K562 (cell line): ENCODE data around the gene ARHGEF1. TPM values are rescaled to one million over a fixed set of nuclear protein-coding genes. Genes with fewer than 3 reads are reported as not detected.

Experiments used
- CAMTA2 ChIP-seq: fragments of 250-450 bp; sonication (Bioruptor Pico); conservative IDR thresholded peaks from 2 replicates; pipeline ENCODE4 v1.5.1; 2022
- DMBX1 ChIP-seq: fragments of 250-450 bp; sonication (Bioruptor Pico); IDR thresholded peaks from 2 replicates; pipeline ENCODE4 v1.8.0; 2022; ENCODE audit warnings: inconsistent platforms, mild to moderate bottlenecking, moderate library complexity, borderline replicate concordance
- HNRNPH1 ChIP-seq: fragments of 200-400 bp; formaldehyde crosslinking; optimal IDR thresholded peaks from 2 replicates; pipeline ENCODE3; 2017; ENCODE audit warnings: low read depth, mild to moderate bottlenecking, low read length, moderate library complexity
- HOMEZ ChIP-seq: fragments of 250-450 bp; sonication (Bioruptor Pico); IDR thresholded peaks from 2 replicates; pipeline ENCODE4 v1.4.0; 2020; ENCODE audit warnings: mild to moderate bottlenecking, moderate library complexity
- MTA3 ChIP-seq: fragments of 450-650 bp; formaldehyde crosslinking; IDR thresholded peaks from 2 replicates; pipeline ENCODE4 v1.6.1; 2017; ENCODE audit warnings: mild to moderate bottlenecking, borderline replicate concordance
- NCOR1 ChIP-seq: fragments of 450-650 bp; IDR thresholded peaks from 2 replicates; pipeline ENCODE4 v1.6.1; 2016; ENCODE audit warnings: mild to moderate bottlenecking, moderate library complexity
- NFE2 ChIP-seq: IDR thresholded peaks from 2 replicates; pipeline ENCODE4 v1.6.1; 2014; ENCODE audit warnings: antibody characterized with exemption, low read depth
- POLR2B ChIP-seq: fragments of 450-650 bp; IDR thresholded peaks from 2 replicates; pipeline ENCODE4 v1.6.1; 2018; ENCODE audit warnings: low read depth; ENCODE audit not compliant: partially characterized antibody
- POLR2H ChIP-seq: IDR thresholded peaks from 2 replicates; pipeline ENCODE4 v1.6.1; 2016; ENCODE audit warnings: missing genetic modification characterization, low read depth, mild to moderate bottlenecking, control low read depth, missing compliant biosample characterization, moderate library complexity
- RBFOX2 ChIP-seq: fragments of 200-400 bp; formaldehyde crosslinking; IDR thresholded peaks from 2 replicates; pipeline ENCODE4 v1.6.1; 2017; ENCODE audit warnings: low read depth, mild to moderate bottlenecking, low read length, moderate library complexity
- TRIM24 ChIP-seq, 2 experiments: fragments of 450-650 bp; IDR thresholded peaks; 2 replicates each; pipeline ENCODE4 v1.6.1; 2016
- WHSC1 ChIP-seq: IDR thresholded peaks from one replicate; pipeline ENCODE4 v1.6.1; 2012; ENCODE audit warnings: low read length, control low read depth, inconsistent platforms
- XRCC5 ChIP-seq: fragments of 200-400 bp; formaldehyde crosslinking; IDR thresholded peaks from 2 replicates; pipeline ENCODE4 v1.6.1; 2017; ENCODE audit warnings: low read depth, mild to moderate bottlenecking, low read length
- ZBTB2 ChIP-seq: fragments of 450-650 bp; IDR thresholded peaks from 2 replicates; pipeline ENCODE4 v1.6.1; 2016; ENCODE audit warnings: antibody characterized with exemption
- ZNF639 ChIP-seq, 2 experiments: fragments of 200-800 bp in 1 of 2; sonication (Bioruptor generic) in 1 of 2; sonication (generic) in 1 of 2; formaldehyde crosslinking in 1 of 2; IDR thresholded peaks in 1 of 2; conservative IDR thresholded peaks in 1 of 2; 2 replicates each; pipeline versions ENCODE4 v1.5.0 to v1.6.1; 2016 to 2020; ENCODE audit warnings: missing compliant biosample characterization in 1 of 2, missing genetic modification characterization in 1 of 2, missing genetic modification reagents in 1 of 2
- ZSCAN29 ChIP-seq: fragments of 450-650 bp; IDR thresholded peaks from 2 replicates; pipeline ENCODE4 v1.6.1; 2017
- polyA plus RNA-seq, 8 experiments: library from polyadenylated mRNA; depleted of rRNA in 4 of 8; stranded (reverse) in 5 of 8; unstranded in 3 of 8; fragments of >200 nt; fragmentation: Nextera tagmentation in 2 of 8; fragmentation: Illumina TruSeq in 1 of 8; extraction: Ambion mirVana in 2 of 8; extraction: Trizol in 1 of 8; gene quantifications; 2 replicates each; pipeline versions ENCODE4 v1.2.1 to v1.2.3, GENCODE V29; 2011 to 2014; ENCODE audit warnings: inconsistent platforms in 1 of 8, missing spikeins in 1 of 8
- total RNA-seq, 7 experiments: library from RNA; depleted of rRNA in 6 of 7; stranded (reverse); fragments of >200 nt in 6 of 7; fragmentation: Illumina TruSeq in 2 of 7; extraction: Trizol in 2 of 7; gene quantifications; 2 replicates each; pipeline versions ENCODE4 v1.2.1 to v1.2.3, GENCODE V29; 2011 to 2021; ENCODE audit warnings: low replicate concordance in 1 of 7
- TF ChIP-seq, protein P1 (sequence below), 2 experiments: IDR thresholded peaks in 1 of 2; conservative IDR thresholded peaks in 1 of 2; 2 replicates each; pipeline ENCODE4 v1.6.1; 2016; ENCODE audit warnings: low read depth in 2 of 2, mild to moderate bottlenecking in 1 of 2, missing compliant biosample characterization in 1 of 2, missing genetic modification characterization in 1 of 2, moderate library complexity in 1 of 2

ARHGEF1 gene
- total and polyA plus RNA-seq, 9 of the 15 experiments (the other 6 are each of a cell fraction or from before 2014, with no cell fraction given): 1.9 to 149 (median 29.8) TPM

- TF ChIP-seq DMBX1 (CRISPR knock-in tag) (peak; percentile 53; the same call in 1 of the 2 replicates), ZNF639 (CRISPR knock-in tag; conservative IDR thresholded peaks at IDR 0.05 in 1 of 2, IDR thresholded peaks at IDR 0.05 in 1 of 2) (peak in 1 of 2 experiments; percentile 96; a peak in 2 of 4 replicates), POLR2H (tag) (peak; percentile 60), TRIM24 (IDR thresholded peaks at IDR 0.05) (no peak), NFE2 (0 out of 2 replicates have a peak, but pooled peaks have one; percentile 12), XRCC5 (peak; percentile 81; the same call in 1 of the 2 replicates), ZBTB2 (no peak; the same call in 1 of the 2 replicates), MTA3 (peak; percentile 69; the same call in 1 of the 2 replicates), ZSCAN29 (peak; percentile 94), HOMEZ (0 out of 2 replicates have a peak, but pooled peaks have one; percentile 61), WHSC1 (no peak), NCOR1 (peak; percentile 54), RBFOX2 (peak; percentile 82), HNRNPH1 (no peak), POLR2B (peak; percentile 82), CAMTA2 (CRISPR knock-in tag) (0 out of 2 replicates have a peak, but pooled peaks have one; percentile 38)
- TF ChIP-seq, protein P1, sequence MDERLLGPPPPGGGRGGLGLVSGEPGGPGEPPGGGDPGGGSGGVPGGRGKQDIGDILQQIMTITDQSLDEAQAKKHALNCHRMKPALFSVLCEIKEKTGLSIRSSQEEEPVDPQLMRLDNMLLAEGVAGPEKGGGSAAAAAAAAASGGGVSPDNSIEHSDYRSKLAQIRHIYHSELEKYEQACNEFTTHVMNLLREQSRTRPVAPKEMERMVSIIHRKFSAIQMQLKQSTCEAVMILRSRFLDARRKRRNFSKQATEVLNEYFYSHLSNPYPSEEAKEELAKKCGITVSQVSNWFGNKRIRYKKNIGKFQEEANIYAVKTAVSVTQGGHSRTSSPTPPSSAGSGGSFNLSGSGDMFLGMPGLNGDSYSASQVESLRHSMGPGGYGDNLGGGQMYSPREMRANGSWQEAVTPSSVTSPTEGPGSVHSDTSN (CRISPR knock-in tag; IDR thresholded peaks at IDR 0.05; ENCODE audit: low read depth): peak; percentile 60
- TF ChIP-seq, protein P1 (tag; conservative IDR thresholded peaks at IDR 0.05; ENCODE audit: low read depth): peak; percentile 75
Observed at GRCh38 chr19:41883821-41884733, 1.1 kb downstream of the ARHGEF1 start (continued).
